Natural killer cell (primary cell): ENCODE measurements around the gene GKN1. TPM values are rescaled to one million over a fixed set of nuclear protein-coding genes. Genes with fewer than 3 reads are reported as not detected.
"Not testable (repeated sequence)": the region's sequence is repeated elsewhere in the genome, so short reads cannot be mapped to it uniquely, and the experiment has no call there.

Experiments
- ATAC-seq, 3 donors: fragments of 150-1000 bp in 2 of 3; fragments of 200-7000 bp in 1 of 3; cut with Tn5 transposase; 1 replicate in 1 of 3; 2 replicates in 2 of 3; pipeline ENCODE4 v1.10.0; 2021; ENCODE audit warnings: mild to moderate bottlenecking in 2 of 3, moderate library complexity in 2 of 3
- DNase-seq, 2 donors: peaks; one replicate each; pipeline versions ENCODE4 v3.0.0 to v3.0.0-alpha.2; 2013 to 2021; ENCODE audit warnings: mixed read lengths in 1 of 2
- H3K27ac ChIP-seq: one replicate; pipeline ENCODE4 v1.5.1; 2013; ENCODE audit warnings: mild to moderate bottlenecking, low read length
- H3K27me3 ChIP-seq: one replicate; pipeline ENCODE4 v1.6.1; 2013; ENCODE audit warnings: low read length; ENCODE audit not compliant: control insufficient read depth, insufficient read depth
- H3K36me3 ChIP-seq: one replicate; pipeline ENCODE4 v1.6.1; 2013; ENCODE audit warnings: low read length; ENCODE audit not compliant: control insufficient read depth, insufficient read depth
- H3K4me1 ChIP-seq: one replicate; pipeline ENCODE4 v1.6.1; 2013; ENCODE audit warnings: low read length; ENCODE audit not compliant: control insufficient read depth, insufficient read depth
- H3K4me3 ChIP-seq: one replicate; pipeline ENCODE4 v1.5.1; 2013; ENCODE audit warnings: low read length
- H3K9me3 ChIP-seq: one replicate; pipeline ENCODE4 v1.6.1; 2013; ENCODE audit warnings: low read length; ENCODE audit not compliant: control insufficient read depth, insufficient read depth
- H3K27ac Mint-ChIP-seq, 2 donors: one replicate each; pipeline ENCODE4 v1.8.0; 2022; ENCODE audit warnings: mild to moderate bottlenecking in 2 of 2, mixed read lengths in 2 of 2, moderate library complexity in 1 of 2
- H3K27me3 Mint-ChIP-seq, 2 donors: one replicate each; pipeline ENCODE4 v1.8.0; 2022; ENCODE audit warnings: low read depth in 2 of 2, mixed read lengths in 2 of 2
- H3K36me3 Mint-ChIP-seq: one replicate; pipeline ENCODE4 v1.8.0; 2022; ENCODE audit warnings: mixed read lengths
- H3K4me1 Mint-ChIP-seq, 2 donors: one replicate each; pipeline ENCODE4 v1.8.0; 2022; ENCODE audit warnings: mixed read lengths in 2 of 2
- H3K4me3 Mint-ChIP-seq: one replicate; pipeline ENCODE4 v1.8.0; 2022; ENCODE audit warnings: mild to moderate bottlenecking, moderate library complexity, mixed read lengths
- H3K9me3 Mint-ChIP-seq, 2 donors: one replicate each; pipeline ENCODE4 v1.8.0; 2022; ENCODE audit warnings: mixed read lengths in 2 of 2
- CTCF ChIP-seq: fragments of 200-600 bp; IDR thresholded peaks from one replicate; pipeline ENCODE4 v1.8.0; 2022; ENCODE audit warnings: antibody characterized with exemption
- WGBS: methylation state at CpG from one replicate; pipeline ENCODE4 v1.1.7; 2013; ENCODE audit warnings: missing lambda C conversion rate; ENCODE audit not compliant: insufficient coverage; 5-methylcytosine and 5-hydroxymethylcytosine counted together
- intact Hi-C: fragments of 100-400 bp; cut with micrococcal nuclease; formaldehyde crosslinking; loops from one replicate; pipeline ENCODE4 v1.14.2; 2022
- total RNA-seq, 4 donors: library from RNA; stranded (reverse); fragments of 120-200 nt in 1 of 4; gene quantifications; one replicate each; pipeline versions ENCODE4 v1.2.3 to v1.2.4, GENCODE V29; 2013 to 2022

Gene GKN1
- total RNA-seq, 3 donors from 2014 or later (not counting 1 experiment from before 2014, with no cell fraction given) = not detected

DNA sequence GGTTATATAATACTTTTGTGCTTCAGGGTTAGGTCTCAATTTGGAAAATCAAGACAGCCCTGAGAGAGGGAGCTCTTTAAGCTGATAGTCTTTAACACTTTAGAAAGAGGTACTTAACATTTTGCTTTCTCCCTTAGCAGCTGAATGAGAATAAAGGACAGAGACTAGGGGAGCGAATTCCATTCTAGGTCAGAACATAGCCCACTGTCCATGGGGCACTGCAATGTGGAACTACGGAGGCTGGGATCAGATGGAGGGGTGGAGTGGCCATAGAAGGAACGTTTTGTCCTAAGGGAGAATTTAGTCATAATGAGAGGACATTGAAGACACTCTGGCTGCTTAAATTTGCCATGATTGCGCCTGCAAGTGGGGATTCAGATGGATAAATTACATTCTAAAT, 22.5 kb upstream of the GKN1 start:
- ATAC-seq (no peak), DNase-seq (no peak)
- intact Hi-C loops = no loop called here
- no peak overlapping the region for H3K4me3 ChIP-seq
- no peak for TF ChIP-seq CTCF
- H3K27ac ChIP-seq = no peak overlapping the region
- Mint-ChIP-seq H3K36me3 (no peaks in the 10 kb centered on the region), H3K27me3 (peaks cover 21 to 48% of the 10 kb centered on the region in 2 donors), H3K9me3 (no peaks in the 10 kb centered on the region), H3K4me3 (no peak overlapping the region), H3K27ac (no peak overlapping the region), H3K4me1 (no peaks in the 10 kb centered on the region)
- H3K9me3 ChIP-seq = no peaks in the 10 kb centered on the region
- H3K4me1 ChIP-seq = no peaks in the 10 kb centered on the region
- 83% methylated on average over 4 of the region's 4 CpGs for WGBS
- no peaks in the 10 kb centered on the region for H3K27me3 ChIP-seq
- no peaks in the 10 kb centered on the region for H3K36me3 ChIP-seq

GRCh38 chr2:68952887-68953521, 21.4 kb upstream of the GKN1 start, which contains the start of gene GKN2:
Gene GKN2, minus strand, starts transcription at chr2:68952893. Its CDS starts 32 bp downstream, at chr2:68952861.
- Mint-ChIP-seq H3K9me3 (no peaks in the 10 kb centered on the region), H3K27me3 (peaks cover 21 to 53% of the 10 kb centered on the region in 2 donors), H3K4me3 (no peak within 1 kb of the TSS), H3K36me3 (no peaks in the 10 kb centered on the region), H3K27ac (no peak within 1 kb of the TSS), H3K4me1 (no peaks in the 10 kb centered on the region)
- no peak for DNase-seq
- no peaks in the 10 kb centered on the region for H3K4me1 ChIP-seq
- no peak for ATAC-seq
- H3K27me3 ChIP-seq = no peaks in the 10 kb centered on the region
- intact Hi-C loops = no loop called here
- H3K36me3 ChIP-seq = no peaks in the 10 kb centered on the region
- 90% methylated on average over 3 of the region's 4 CpGs for WGBS
- no peaks in the 10 kb centered on the region for H3K9me3 ChIP-seq
- TF ChIP-seq CTCF = no peak
- no peak within 1 kb of the TSS for H3K4me3 ChIP-seq
- H3K27ac ChIP-seq = no peak within 1 kb of the TSS

- H3K4me1 Mint-ChIP-seq, H3K36me3 ChIP-seq, H3K36me3 Mint-ChIP-seq, intact Hi-C loops, DNase-seq, H3K4me3 ChIP-seq, ATAC-seq, H3K9me3 Mint-ChIP-seq, H3K27ac ChIP-seq, H3K4me1 ChIP-seq, H3K27me3 ChIP-seq, H3K27ac Mint-ChIP-seq, H3K4me3 Mint-ChIP-seq, H3K9me3 ChIP-seq: not testable (repeated sequence)
- WGBS = 97% methylated on average over 4 of the region's 5 CpGs
- H3K27me3 Mint-ChIP-seq = peaks cover 21 to 44% of the 10 kb centered on the region in 2 donors
These were observed 19.0 kb upstream of the GKN1 start for GRCh38 chr2:68955432-68955831.

DNA sequence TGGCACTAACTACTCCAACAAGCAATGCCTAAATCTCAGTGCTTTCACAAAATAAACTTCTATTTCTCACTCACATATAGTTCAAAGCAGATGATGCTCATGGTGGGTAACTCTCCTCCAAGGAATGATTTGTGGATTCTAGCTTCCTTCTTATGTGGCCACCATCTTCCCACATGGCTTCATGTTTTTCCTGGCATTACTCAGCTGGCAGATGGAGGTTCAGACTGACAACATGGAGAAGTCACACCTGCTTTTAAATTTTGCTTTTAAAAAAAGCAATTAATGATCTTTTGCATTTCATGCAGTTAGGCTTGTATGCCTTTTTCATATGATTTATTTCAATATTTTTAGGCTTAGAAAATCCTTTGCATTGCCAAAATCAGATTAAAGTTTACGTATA, 15.4 kb upstream of the GKN1 start:
- Histone ChIP-seq H3K4me1 (no peaks in the 10 kb centered on the region), H3K27ac (no peak overlapping the region), H3K9me3 (no peaks in the 10 kb centered on the region), H3K27me3 (peaks cover 3% of the 10 kb centered on the region), H3K36me3 (no peaks in the 10 kb centered on the region), H3K4me3 (no peak overlapping the region)
- no peak overlapping the region for H3K4me3 Mint-ChIP-seq
- H3K36me3 Mint-ChIP-seq = no peaks in the 10 kb centered on the region
- no peak overlapping the region for H3K27ac Mint-ChIP-seq
- no peak for ATAC-seq
- no peak for DNase-seq
- H3K27me3 Mint-ChIP-seq = peaks cover 23 to 30% of the 10 kb centered on the region in 2 donors
- no CpG with 5 or more reads among the region's 1 CpG for WGBS
- intact Hi-C loops = no loop called here
- no peak for TF ChIP-seq CTCF
- H3K9me3 Mint-ChIP-seq = no peaks in the 10 kb centered on the region
- no peaks in the 10 kb centered on the region for H3K4me1 Mint-ChIP-seq
